K562 (cell line): ENCODE measurements around the gene ADGRB2. TPM values are rescaled to one million over a fixed set of nuclear protein-coding genes. Genes with fewer than 3 reads are reported as not detected.

Source experiments
- ATAC-seq: fragments of 200-7000 bp; cut with Tn5 transposase; 3 replicates; pipeline ENCODE4 v1.9.1; 2020; ENCODE audit warnings: moderate library complexity
- BruUV-seq: library from RNA; stranded (reverse); fragments of 400-500 nt; replicated peaks from 2 replicates; lab custom pipeline; 2021; lab: Mats Ljungman, UMichigan
- CTCF ChIA-PET: fragments of 300-600 bp; formaldehyde crosslinking; extraction: SDS; loops from one replicate; lab custom pipeline; 2021; ENCODE audit warnings: low intra/inter-chr PET ratio; lab: Yijun Ruan, JAX
- POLR2A ChIA-PET: fragments of 300-600, 350-650 bp; sonication (Branson Sonifier 250); formaldehyde crosslinking; extraction: SDS; loops from one replicate; lab custom pipeline; 2021; ENCODE audit warnings: antibody characterized with exemption, inconsistent platforms; lab: Yijun Ruan, JAX
- DNase-seq, 4 experiments: peaks; one replicate each; pipeline versions ENCODE4 v3.0.0 to v3.0.0-alpha.2; 2011 to 2018; ENCODE audit warnings: low spot score in 3 of 4, mixed read lengths in 3 of 4; ENCODE audit errors: extremely low read depth in 1 of 4
- FAIRE-seq: peaks from 2 replicates; lab custom pipeline; 2011; peaks lifted over from hg19 to GRCh38; lab: Jason Lieb, UNC
- H2AFZ ChIP-seq: 2 replicates; pipeline ENCODE4 v1.6.0; 2011; ENCODE audit warnings: low read depth, low read length, control low read depth, inconsistent platforms
- H3K27ac ChIP-seq: fragments of 200-600 bp; 3 replicates; pipeline ENCODE4 v1.8.0; 2011; ENCODE audit warnings: low read depth, mild to moderate bottlenecking, control low read depth, inconsistent platforms, low read length, moderate library complexity, mixed read lengths; ENCODE audit errors: extremely low read depth
- H3K27me3 ChIP-seq, 2 experiments: fragments of 300-600 bp in 1 of 2; 2 replicates in 1 of 2; 3 replicates in 1 of 2; pipeline versions ENCODE4 v1.6.0 to v1.8.0; 2011; ENCODE audit warnings: inconsistent platforms in 2 of 2, low read length in 2 of 2, mild to moderate bottlenecking in 1 of 2, mixed read lengths in 1 of 2, moderate library complexity in 1 of 2; ENCODE audit not compliant: control insufficient read depth in 2 of 2, insufficient read depth in 2 of 2
- H3K36me3 ChIP-seq: fragments of 300-600 bp; 3 replicates; pipeline ENCODE4 v1.8.0; 2011; ENCODE audit warnings: mild to moderate bottlenecking, low read length, inconsistent platforms; ENCODE audit not compliant: control insufficient read depth, insufficient read depth
- H3K4me1 ChIP-seq, 2 experiments: fragments of 200-600 bp in 1 of 2; replicated peaks in 1 of 2; 2 replicates in 1 of 2; 3 replicates in 1 of 2; pipeline versions ENCODE4 v1.5.1 to v1.8.0; 2011; ENCODE audit warnings: inconsistent platforms in 2 of 2, low read length in 2 of 2, mild to moderate bottlenecking in 1 of 2, mixed read lengths in 1 of 2, moderate library complexity in 1 of 2; ENCODE audit not compliant: control insufficient read depth in 2 of 2, insufficient read depth in 2 of 2
- H3K4me2 ChIP-seq: 2 replicates; pipeline ENCODE4 v1.6.1; 2011; ENCODE audit warnings: low read length, control low read depth, inconsistent platforms, mixed read lengths; ENCODE audit not compliant: insufficient read depth
- H3K4me3 ChIP-seq: fragments of 200-600 bp; sonication (generic), shearing (Covaris generic); 2 replicates; pipeline ENCODE4 v1.5.1; 2016; ENCODE audit warnings: control low read depth, inconsistent platforms
- H3K79me2 ChIP-seq: fragments of 200-600 bp; 3 replicates; pipeline ENCODE4 v1.8.0; 2011; ENCODE audit warnings: low read length, inconsistent platforms; ENCODE audit not compliant: control insufficient read depth, insufficient read depth
- H3K9ac ChIP-seq, 2 experiments: 2 replicates each; pipeline versions ENCODE4 v1.6.0 to v1.6.1; 2011; ENCODE audit warnings: low read depth in 2 of 2, low read length in 2 of 2, control low read depth in 1 of 2, inconsistent platforms in 1 of 2, mild to moderate bottlenecking in 1 of 2, mixed read lengths in 1 of 2; ENCODE audit not compliant: insufficient read depth in 1 of 2
- H3K9me1 ChIP-seq: one replicate; pipeline ENCODE4 v1.6.0; 2011; ENCODE audit warnings: inconsistent platforms, mild to moderate bottlenecking, low read length, moderate library complexity; ENCODE audit not compliant: control insufficient read depth, insufficient read depth
- H3K9me3 ChIP-seq: replicated peaks from 2 replicates; pipeline ENCODE4 v1.5.1; 2011; ENCODE audit warnings: low read depth, low read length, inconsistent platforms; ENCODE audit not compliant: control insufficient read depth, insufficient read depth
- H4K20me1 ChIP-seq: replicated peaks from 2 replicates; pipeline ENCODE4 v1.6.1; 2011; ENCODE audit warnings: low read length, inconsistent platforms, mixed read lengths; ENCODE audit not compliant: control insufficient read depth, insufficient read depth
- MYNN ChIP-seq, 2 experiments: sonication (generic); formaldehyde crosslinking in 1 of 2; IDR thresholded peaks; 2 replicates each; pipeline versions ENCODE4 v1.5.0 to v1.6.1; 2016 to 2020; ENCODE audit warnings: antibody characterized with exemption in 1 of 2, missing genetic modification reagents in 1 of 2
- ZNF584 ChIP-seq: fragments of 200-800 bp; sonication (Bioruptor generic); IDR thresholded peaks from 2 replicates; pipeline ENCODE4 v1.6.1; 2016; ENCODE audit warnings: low read depth, mild to moderate bottlenecking, missing genetic modification characterization, missing compliant biosample characterization
- WGBS: fragments of 100-300 bp; shearing (Covaris generic); methylation state at CpG from one replicate; pipeline ENCODE4 v1.1.6; 2016; ENCODE audit warnings: low coverage, mixed read lengths; ENCODE audit not compliant: insufficient coverage; ENCODE audit errors: missing lambda C conversion rate; 5-methylcytosine and 5-hydroxymethylcytosine counted together
- in situ Hi-C: fragments of 300-500 bp; cut with MboI; formaldehyde crosslinking; loops from 4 replicates; pipeline ENCODE4 v1.15.0; 2018; ENCODE audit warnings: inconsistent platforms, mixed read lengths
- intact Hi-C: fragments of 100-400 bp; cut with micrococcal nuclease; formaldehyde crosslinking; loops from 2 replicates; pipeline ENCODE4 v1.14.2; 2022
- polyA plus RNA-seq, 8 experiments: library from polyadenylated mRNA; depleted of rRNA in 4 of 8; stranded (reverse) in 5 of 8; unstranded in 3 of 8; fragments of >200 nt; fragmentation: Nextera tagmentation in 2 of 8; fragmentation: Illumina TruSeq in 1 of 8; extraction: Ambion mirVana in 2 of 8; extraction: Trizol in 1 of 8; gene quantifications; 2 replicates each; pipeline versions ENCODE4 v1.2.1 to v1.2.3, GENCODE V29; 2011 to 2014; ENCODE audit warnings: inconsistent platforms in 1 of 8, missing spikeins in 1 of 8
- total RNA-seq, 7 experiments: library from RNA; depleted of rRNA in 6 of 7; stranded (reverse); fragments of >200 nt in 6 of 7; fragmentation: Illumina TruSeq in 2 of 7; extraction: Trizol in 2 of 7; gene quantifications; 2 replicates each; pipeline versions ENCODE4 v1.2.1 to v1.2.3, GENCODE V29; 2011 to 2021; ENCODE audit warnings: low replicate concordance in 1 of 7

The ADGRB2 gene
- total and polyA plus RNA-seq, 9 of the 15 experiments (the other 6 are each of a cell fraction or from before 2014, with no cell fraction given) = 0.04 to 0.23 (median 0.20) TPM; not detected in 2

DNA sequence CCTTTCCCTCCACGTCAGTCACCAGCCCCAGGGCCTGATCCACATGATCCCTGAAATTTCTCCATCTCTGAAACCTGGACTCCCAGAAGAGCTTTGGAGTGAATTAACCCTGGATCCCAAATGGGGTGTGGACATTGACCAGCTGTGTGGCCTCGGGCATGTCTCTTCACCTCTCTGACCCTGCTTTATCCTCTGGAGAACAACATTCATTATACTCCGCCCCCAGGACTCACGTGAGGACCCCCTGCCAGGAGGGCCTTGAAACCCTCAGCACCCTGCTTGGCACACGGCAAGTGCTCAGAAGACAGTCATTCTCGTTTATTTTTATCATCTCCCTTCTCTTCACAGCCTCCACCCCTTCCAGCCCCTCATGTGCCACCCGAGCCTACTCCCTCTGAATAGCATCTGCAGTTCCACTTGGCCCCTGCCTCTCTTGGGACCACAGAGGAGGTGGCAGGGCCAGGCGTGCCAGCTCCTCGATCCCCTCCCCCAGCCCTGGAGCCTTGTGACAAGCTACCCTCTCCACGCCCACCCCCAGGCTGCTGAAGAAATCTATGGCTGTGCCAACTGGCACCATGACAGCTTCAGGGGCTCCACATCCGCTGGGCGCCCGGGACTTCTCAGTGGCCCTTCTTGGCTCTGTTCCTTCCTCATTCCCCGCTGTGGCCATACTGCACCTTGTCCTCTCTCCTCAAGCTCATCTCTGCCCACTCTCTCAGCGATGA, 18.0 kb downstream of the ADGRB2 start:
- intact Hi-C loops = loop anchor here (1.0 to 5.0 kb wide), 2 partner anchors 34 to 82 kb away; no protein-coding TSS in a partner anchor
- no peak overlapping the region for H3K27ac ChIP-seq

More for the DNA sequence above, 18.0 kb downstream of the ADGRB2 start:
- BruUV-seq = no TSS peak
- peak overlapping the region in 1 of 2 experiments; percentile 66; a peak in 2 of 4 replicates for H3K9ac ChIP-seq
- no peaks in the 10 kb centered on the region for H3K9me1 ChIP-seq
- H3K4me2 ChIP-seq = no peak overlapping the region
- H3K36me3 ChIP-seq = no peaks in the 10 kb centered on the region
- POLR2A ChIA-PET = interaction anchor here (0.6 to 1.9 kb wide), 9 partner anchors 10 to 659 kb away, joined by 3 to 6 read pairs (median 4); no protein-coding TSS in a partner anchor
- FAIRE-seq = no peak
- no peak overlapping the region for H2AFZ ChIP-seq
- no peaks in the 10 kb centered on the region for H3K79me2 ChIP-seq
- no peaks in the 10 kb centered on the region for H3K9me3 ChIP-seq
- H4K20me1 ChIP-seq = peaks cover 22% of the 10 kb centered on the region
- CTCF ChIA-PET = interaction anchor here (0.6 to 2.3 kb wide), 6 partner anchors 31 to 152 kb away, joined by 3 to 27 read pairs (median 4); no protein-coding TSS in a partner anchor
- in situ Hi-C loops = loop anchor here (5.0 kb wide), 1 partner anchor 79 kb away; no protein-coding TSS in a partner anchor
- TF ChIP-seq ZNF584 (CRISPR knock-in tag) = no peak
- TF ChIP-seq MYNN (IDR thresholded peaks at IDR 0.05) = 0 out of 2 replicates have a peak, but pooled peaks have one; percentile 1
- no peak for TF ChIP-seq MYNN (CRISPR knock-in tag; IDR thresholded peaks at IDR 0.05)
- TF ChIP-seq, all 486 proteins: peak for 1
- Histone ChIP-seq H3K27me3 (peaks cover 4 to 26% of the 10 kb centered on the region in 2 experiments), H3K4me1 (peaks cover 5 to 51% of the 10 kb centered on the region in 2 experiments; a peak in 4 of 5 replicates), H3K4me3 (no peak overlapping the region)
- DNase-seq (no peak), ATAC-seq (no peak)
- WGBS = 8% methylated on average over 15 of the region's 15 CpGs
